K562 (cell line): ENCODE data around the gene MYH11. TPM values are rescaled to one million over a fixed set of nuclear protein-coding genes. Genes with fewer than 3 reads are reported as not detected.
"Not testable (repeated sequence)": the region's sequence is repeated elsewhere in the genome, so short reads cannot be mapped to it uniquely, and the experiment has no call there.

Experiments used
- ATAC-seq: fragments of 200-7000 bp; cut with Tn5 transposase; 3 replicates; pipeline ENCODE4 v1.9.1; 2020; ENCODE audit warnings: moderate library complexity
- BruUV-seq: library from RNA; stranded (reverse); fragments of 400-500 nt; replicated peaks from 2 replicates; lab custom pipeline; 2021; lab: Mats Ljungman, UMichigan
- CTCF ChIA-PET: fragments of 300-600 bp; formaldehyde crosslinking; extraction: SDS; loops from one replicate; lab custom pipeline; 2021; ENCODE audit warnings: low intra/inter-chr PET ratio; lab: Yijun Ruan, JAX
- POLR2A ChIA-PET: fragments of 300-600, 350-650 bp; sonication (Branson Sonifier 250); formaldehyde crosslinking; extraction: SDS; loops from one replicate; lab custom pipeline; 2021; ENCODE audit warnings: antibody characterized with exemption, inconsistent platforms; lab: Yijun Ruan, JAX
- DNase-seq, 4 experiments: peaks; one replicate each; pipeline versions ENCODE4 v3.0.0 to v3.0.0-alpha.2; 2011 to 2018; ENCODE audit warnings: low spot score in 3 of 4, mixed read lengths in 3 of 4; ENCODE audit errors: extremely low read depth in 1 of 4
- FAIRE-seq: peaks from 2 replicates; lab custom pipeline; 2011; peaks lifted over from hg19 to GRCh38; lab: Jason Lieb, UNC
- H2AFZ ChIP-seq: 2 replicates; pipeline ENCODE4 v1.6.0; 2011; ENCODE audit warnings: low read depth, low read length, control low read depth, inconsistent platforms
- H3K27ac ChIP-seq: fragments of 200-600 bp; 3 replicates; pipeline ENCODE4 v1.8.0; 2011; ENCODE audit warnings: low read depth, mild to moderate bottlenecking, control low read depth, inconsistent platforms, low read length, moderate library complexity, mixed read lengths; ENCODE audit errors: extremely low read depth
- H3K27me3 ChIP-seq, 2 experiments: fragments of 300-600 bp in 1 of 2; 2 replicates in 1 of 2; 3 replicates in 1 of 2; pipeline versions ENCODE4 v1.6.0 to v1.8.0; 2011; ENCODE audit warnings: inconsistent platforms in 2 of 2, low read length in 2 of 2, mild to moderate bottlenecking in 1 of 2, mixed read lengths in 1 of 2, moderate library complexity in 1 of 2; ENCODE audit not compliant: control insufficient read depth in 2 of 2, insufficient read depth in 2 of 2
- H3K36me3 ChIP-seq: fragments of 300-600 bp; 3 replicates; pipeline ENCODE4 v1.8.0; 2011; ENCODE audit warnings: mild to moderate bottlenecking, low read length, inconsistent platforms; ENCODE audit not compliant: control insufficient read depth, insufficient read depth
- H3K4me1 ChIP-seq, 2 experiments: fragments of 200-600 bp in 1 of 2; replicated peaks in 1 of 2; 2 replicates in 1 of 2; 3 replicates in 1 of 2; pipeline versions ENCODE4 v1.5.1 to v1.8.0; 2011; ENCODE audit warnings: inconsistent platforms in 2 of 2, low read length in 2 of 2, mild to moderate bottlenecking in 1 of 2, mixed read lengths in 1 of 2, moderate library complexity in 1 of 2; ENCODE audit not compliant: control insufficient read depth in 2 of 2, insufficient read depth in 2 of 2
- H3K4me2 ChIP-seq: 2 replicates; pipeline ENCODE4 v1.6.1; 2011; ENCODE audit warnings: low read length, control low read depth, inconsistent platforms, mixed read lengths; ENCODE audit not compliant: insufficient read depth
- H3K4me3 ChIP-seq: fragments of 200-600 bp; sonication (generic), shearing (Covaris generic); 2 replicates; pipeline ENCODE4 v1.5.1; 2016; ENCODE audit warnings: control low read depth, inconsistent platforms
- H3K79me2 ChIP-seq: fragments of 200-600 bp; 3 replicates; pipeline ENCODE4 v1.8.0; 2011; ENCODE audit warnings: low read length, inconsistent platforms; ENCODE audit not compliant: control insufficient read depth, insufficient read depth
- H3K9ac ChIP-seq, 2 experiments: 2 replicates each; pipeline versions ENCODE4 v1.6.0 to v1.6.1; 2011; ENCODE audit warnings: low read depth in 2 of 2, low read length in 2 of 2, control low read depth in 1 of 2, inconsistent platforms in 1 of 2, mild to moderate bottlenecking in 1 of 2, mixed read lengths in 1 of 2; ENCODE audit not compliant: insufficient read depth in 1 of 2
- H3K9me1 ChIP-seq: one replicate; pipeline ENCODE4 v1.6.0; 2011; ENCODE audit warnings: inconsistent platforms, mild to moderate bottlenecking, low read length, moderate library complexity; ENCODE audit not compliant: control insufficient read depth, insufficient read depth
- H3K9me3 ChIP-seq: replicated peaks from 2 replicates; pipeline ENCODE4 v1.5.1; 2011; ENCODE audit warnings: low read depth, low read length, inconsistent platforms; ENCODE audit not compliant: control insufficient read depth, insufficient read depth
- H4K20me1 ChIP-seq: replicated peaks from 2 replicates; pipeline ENCODE4 v1.6.1; 2011; ENCODE audit warnings: low read length, inconsistent platforms, mixed read lengths; ENCODE audit not compliant: control insufficient read depth, insufficient read depth
- MEF2D ChIP-seq: conservative IDR thresholded peaks from 2 replicates; pipeline ENCODE4 v1.6.1; 2016; ENCODE audit warnings: low read depth, missing genetic modification characterization, missing compliant biosample characterization
- NFRKB ChIP-seq: fragments of 450-650 bp; IDR thresholded peaks from 2 replicates; pipeline ENCODE4 v1.6.1; 2016; ENCODE audit warnings: low read depth
- ZNF384 ChIP-seq: IDR thresholded peaks from 2 replicates; pipeline ENCODE4 v1.6.1; 2012; ENCODE audit warnings: low read depth, low read length, improper control_type of control experiment
- WGBS: fragments of 100-300 bp; shearing (Covaris generic); methylation state at CpG from one replicate; pipeline ENCODE4 v1.1.6; 2016; ENCODE audit warnings: low coverage, mixed read lengths; ENCODE audit not compliant: insufficient coverage; ENCODE audit errors: missing lambda C conversion rate; 5-methylcytosine and 5-hydroxymethylcytosine counted together
- in situ Hi-C: fragments of 300-500 bp; cut with MboI; formaldehyde crosslinking; loops from 4 replicates; pipeline ENCODE4 v1.15.0; 2018; ENCODE audit warnings: inconsistent platforms, mixed read lengths
- intact Hi-C: fragments of 100-400 bp; cut with micrococcal nuclease; formaldehyde crosslinking; loops from 2 replicates; pipeline ENCODE4 v1.14.2; 2022
- polyA plus RNA-seq, 8 experiments: library from polyadenylated mRNA; depleted of rRNA in 4 of 8; stranded (reverse) in 5 of 8; unstranded in 3 of 8; fragments of >200 nt; fragmentation: Nextera tagmentation in 2 of 8; fragmentation: Illumina TruSeq in 1 of 8; extraction: Ambion mirVana in 2 of 8; extraction: Trizol in 1 of 8; gene quantifications; 2 replicates each; pipeline versions ENCODE4 v1.2.1 to v1.2.3, GENCODE V29; 2011 to 2014; ENCODE audit warnings: inconsistent platforms in 1 of 8, missing spikeins in 1 of 8
- total RNA-seq, 7 experiments: library from RNA; depleted of rRNA in 6 of 7; stranded (reverse); fragments of >200 nt in 6 of 7; fragmentation: Illumina TruSeq in 2 of 7; extraction: Trizol in 2 of 7; gene quantifications; 2 replicates each; pipeline versions ENCODE4 v1.2.1 to v1.2.3, GENCODE V29; 2011 to 2021; ENCODE audit warnings: low replicate concordance in 1 of 7

Gene MYH11
- total and polyA plus RNA-seq, 9 of the 15 experiments (the other 6 are each of a cell fraction or from before 2014, with no cell fraction given), result 0.05 to 0.47 (median 0.08) TPM; not detected in 5

DNA sequence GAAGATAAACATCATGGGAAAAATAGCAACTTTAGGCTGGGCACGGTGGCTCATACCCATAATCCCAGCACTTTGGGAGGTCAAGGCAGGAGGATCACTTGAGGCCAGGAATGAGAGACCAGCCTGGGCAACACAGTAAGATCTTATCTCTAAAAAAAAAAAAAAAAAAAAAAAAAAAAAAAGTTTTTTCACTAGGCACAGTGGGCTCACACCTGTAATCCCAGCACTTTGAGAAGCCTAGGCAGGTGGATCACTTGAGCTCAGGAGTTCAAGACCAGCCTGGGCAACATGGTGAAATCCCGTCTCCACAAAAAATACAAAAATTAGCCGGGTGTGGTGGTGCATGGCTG lies 44.5 kb downstream of the MYH11 start:
- H4K20me1 ChIP-seq, H3K9me3 ChIP-seq, H3K36me3 ChIP-seq, H3K4me1 ChIP-seq, H3K4me3 ChIP-seq, CTCF ChIA-PET, ATAC-seq, FAIRE-seq, H3K27ac ChIP-seq, H3K9ac ChIP-seq, DNase-seq, H3K79me2 ChIP-seq, H2AFZ ChIP-seq, intact Hi-C loops, BruUV-seq, in situ Hi-C loops, H3K4me2 ChIP-seq, H3K9me1 ChIP-seq: not testable (repeated sequence)
- peaks cover 9 to 28% of the 10 kb centered on the region in 2 experiments; a peak in 3 of 5 replicates for H3K27me3 ChIP-seq
- TF ChIP-seq ZNF384, result peak; percentile 28; the same call in 1 of the 2 replicates
- 3% methylated on average over 3 of the region's 3 CpGs for WGBS
- POLR2A ChIA-PET, result interaction anchor here (0.6 to 1.4 kb wide), 2 partner anchors 10 to 752 kb away, joined by 3 to 8 read pairs; no protein-coding TSS in a partner anchor

DNA sequence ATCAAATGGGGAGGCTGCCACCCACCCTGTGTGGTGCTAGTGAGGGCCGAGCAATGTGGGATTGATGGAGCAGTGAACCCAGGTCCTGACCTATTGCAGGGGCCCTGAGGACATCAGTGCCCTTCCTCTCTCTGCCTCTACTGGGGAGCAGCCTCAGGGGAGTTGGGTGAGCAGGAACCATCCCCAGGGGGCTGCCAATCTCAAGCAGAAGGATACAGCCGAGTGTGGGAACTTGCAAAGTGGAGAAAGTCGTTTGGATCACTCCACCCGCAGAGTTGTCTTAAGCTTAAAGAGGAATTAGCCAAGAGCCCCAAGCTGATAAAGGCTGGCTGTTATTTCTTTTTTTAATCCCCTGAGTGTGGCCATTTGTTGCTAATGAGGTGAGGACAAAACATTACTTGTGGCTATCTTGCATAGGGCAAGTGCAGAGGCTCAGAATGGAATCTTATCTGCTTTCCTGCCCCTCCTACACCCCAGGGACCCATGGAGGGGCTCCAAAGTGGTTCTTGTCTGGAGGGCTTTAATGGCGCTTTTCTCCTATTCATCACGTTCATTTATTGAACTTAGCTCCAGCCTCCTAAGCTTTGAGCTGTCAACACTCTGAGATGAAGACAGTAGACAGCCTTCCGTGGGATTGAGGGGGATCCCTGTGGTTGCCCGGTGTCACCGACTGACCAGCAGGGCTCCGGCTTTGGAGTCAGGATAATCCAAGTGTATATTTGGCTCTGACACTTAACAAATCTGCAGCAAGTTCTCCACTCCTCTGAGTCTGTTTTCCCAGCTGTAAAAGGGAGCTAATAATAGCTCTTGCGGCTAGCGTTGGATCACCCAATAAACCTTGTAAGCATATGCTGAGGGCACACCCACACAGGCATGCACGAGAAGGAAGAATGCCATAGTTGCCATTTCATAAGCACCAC lies 45.1 kb downstream of the MYH11 start:
- Histone ChIP-seq H3K27me3 (peaks cover 11 to 34% of the 10 kb centered on the region in 2 experiments; a peak in 3 of 5 replicates), H2AFZ (no peak overlapping the region), H3K36me3 (no peaks in the 10 kb centered on the region), H3K79me2 (no peaks in the 10 kb centered on the region), H3K27ac (no peak overlapping the region), H3K4me3 (no peak overlapping the region), H3K9me3 (peaks cover 3% of the 10 kb centered on the region; the same call in 1 of the 2 replicates), H3K4me2 (no peak overlapping the region)
- ATAC-seq (no peak), FAIRE-seq (peak; percentile 15)
- WGBS, result 1% methylated on average over 13 of the region's 13 CpGs
- ChIA-PET POLR2A (interaction anchor here (0.6 kb wide), 1 partner anchor 177 kb away, joined by 5 read pairs; no protein-coding TSS in a partner anchor), CTCF (no interaction called here)
- intact Hi-C loops, result no loop called here
- TF ChIP-seq NFRKB (no peak), MEF2D (tag) (peak; percentile 77)
- TF ChIP-seq, all 486 proteins: peak for 1
- Histone ChIP-seq H3K9ac (no peak overlapping the region), H3K9me1 (no peaks in the 10 kb centered on the region), H4K20me1 (0 out of 2 replicates have a peak, but pooled peaks cover 3% of the 10 kb centered on the region), H3K4me1 (peaks cover 6 to 7% of the 10 kb centered on the region in 2 experiments; a peak in 2 of 5 replicates)
- BruUV-seq, result no TSS peak
- in situ Hi-C loops, result no loop called here
- DNase-seq, result no peak
